ENCODE data around the gene RASA4B.
"Not testable (repeated sequence)": the region's sequence is repeated elsewhere in the genome, so short reads cannot be mapped to it uniquely, and the experiment has no call there.

- TF ChIP-seq CTCF, POLR2AphosphoS5, POLR2A, EP300 (IDR thresholded peaks at IDR 0.05): not testable (repeated sequence)
Observed at GRCh38 chr7:102510575-102510974, 7.0 kb downstream of the RASA4B start.

Data from suprapubic skin (tissue), 4 donors.